IPS-18c (cell line): ENCODE data around the gene SRGAP2B.
"Not testable (repeated sequence)": the region's sequence is repeated elsewhere in the genome, so short reads cannot be mapped to it uniquely, and the experiment has no call there.

Experiments
- H3K4me3 ChIP-seq: 2 replicates; pipeline ENCODE4 v1.7.0; 2013; ENCODE audit warnings: low read depth, mild to moderate bottlenecking, low read length, moderate library complexity; ENCODE audit not compliant: insufficient read depth
- H3K9me3 ChIP-seq: one replicate; pipeline ENCODE4 v1.6.1; 2013; ENCODE audit warnings: mild to moderate bottlenecking, low read length, moderate library complexity; ENCODE audit not compliant: control insufficient read depth, insufficient read depth

Gene SRGAP2B

DNA sequence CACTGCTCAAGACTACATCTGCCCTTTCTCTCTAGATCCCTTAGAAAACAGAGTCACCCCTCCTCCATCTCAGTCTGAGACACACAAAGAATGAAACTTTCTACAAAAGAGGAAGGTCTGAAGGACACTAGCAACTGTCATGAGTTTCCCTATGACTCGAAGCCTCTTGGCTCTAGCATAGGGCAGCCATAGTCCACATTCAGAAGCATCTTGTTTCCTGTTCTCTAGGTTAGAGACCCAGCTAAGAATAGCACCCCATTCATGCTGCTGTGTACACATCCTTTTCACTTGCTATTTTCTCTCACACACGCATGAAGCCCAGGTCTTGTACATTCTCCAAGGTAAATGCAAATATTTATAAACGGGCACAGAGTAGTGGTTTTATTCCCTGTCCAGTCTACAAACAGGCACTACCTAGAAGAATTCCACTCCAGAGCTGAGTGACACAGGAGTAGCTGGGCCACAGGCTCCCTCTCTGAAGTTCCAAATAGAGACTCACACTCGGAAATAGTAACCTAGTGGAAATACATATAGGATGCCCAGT, 39.8 kb downstream of the SRGAP2B start:
- not testable (repeated sequence) for H3K4me3 ChIP-seq, H3K9me3 ChIP-seq

DNA sequence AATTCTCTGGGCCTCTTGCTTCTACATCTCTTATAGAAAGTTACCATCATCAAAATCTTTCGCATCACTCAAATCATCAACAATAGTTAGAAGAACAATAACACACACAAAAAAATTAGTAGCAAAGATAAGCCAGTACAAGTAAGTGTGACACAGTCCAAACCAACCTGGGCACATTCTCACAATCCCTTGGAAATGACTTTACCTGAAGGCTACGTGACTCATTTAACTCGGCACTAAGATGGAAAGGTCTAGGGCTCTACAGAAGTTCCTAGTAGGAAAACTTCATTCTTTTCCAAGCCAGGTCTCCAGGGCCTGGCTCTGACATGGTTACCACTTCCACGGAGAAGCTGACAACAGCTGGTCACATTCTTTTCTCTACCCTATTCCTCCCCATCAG, 41.7 kb downstream of the SRGAP2B start:
- H3K4me3 ChIP-seq, H3K9me3 ChIP-seq: not testable (repeated sequence)

DNA sequence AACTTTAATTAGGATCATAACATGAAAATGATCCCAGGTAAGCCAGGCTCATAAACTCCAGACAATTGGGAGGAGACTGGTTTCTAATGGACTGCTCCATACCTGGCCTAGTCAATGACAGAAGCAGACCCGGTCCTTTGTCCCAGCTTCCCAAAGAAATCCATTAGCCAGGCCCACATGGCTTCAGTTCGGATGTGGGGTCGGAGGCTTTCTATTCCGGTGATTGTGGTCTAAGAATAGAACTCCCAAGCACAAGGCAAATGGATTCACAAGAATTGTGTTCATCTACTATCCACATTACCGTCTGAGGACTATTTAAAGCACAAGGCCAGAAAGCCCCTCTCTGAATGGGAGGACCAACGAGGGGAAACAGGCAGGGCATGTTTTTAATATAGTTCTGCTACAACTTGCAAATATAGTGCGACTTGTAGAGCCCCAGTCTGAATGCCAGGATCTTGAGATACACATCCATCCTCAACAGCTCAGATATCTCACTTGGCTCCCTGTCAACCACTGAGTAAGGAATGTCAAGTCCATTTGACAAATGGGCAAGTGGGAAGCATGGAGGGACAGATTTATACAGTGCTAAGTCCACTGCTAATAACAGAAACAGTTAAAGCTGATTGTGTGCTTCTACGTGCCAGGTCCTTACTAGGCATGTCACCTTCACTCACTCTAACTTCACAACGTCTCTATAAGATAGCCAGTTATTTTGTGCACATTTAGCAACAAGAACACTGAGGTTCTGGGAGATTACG, 42.9 kb downstream of the SRGAP2B start:
- H3K4me3 ChIP-seq, H3K9me3 ChIP-seq: not testable (repeated sequence)

DNA sequence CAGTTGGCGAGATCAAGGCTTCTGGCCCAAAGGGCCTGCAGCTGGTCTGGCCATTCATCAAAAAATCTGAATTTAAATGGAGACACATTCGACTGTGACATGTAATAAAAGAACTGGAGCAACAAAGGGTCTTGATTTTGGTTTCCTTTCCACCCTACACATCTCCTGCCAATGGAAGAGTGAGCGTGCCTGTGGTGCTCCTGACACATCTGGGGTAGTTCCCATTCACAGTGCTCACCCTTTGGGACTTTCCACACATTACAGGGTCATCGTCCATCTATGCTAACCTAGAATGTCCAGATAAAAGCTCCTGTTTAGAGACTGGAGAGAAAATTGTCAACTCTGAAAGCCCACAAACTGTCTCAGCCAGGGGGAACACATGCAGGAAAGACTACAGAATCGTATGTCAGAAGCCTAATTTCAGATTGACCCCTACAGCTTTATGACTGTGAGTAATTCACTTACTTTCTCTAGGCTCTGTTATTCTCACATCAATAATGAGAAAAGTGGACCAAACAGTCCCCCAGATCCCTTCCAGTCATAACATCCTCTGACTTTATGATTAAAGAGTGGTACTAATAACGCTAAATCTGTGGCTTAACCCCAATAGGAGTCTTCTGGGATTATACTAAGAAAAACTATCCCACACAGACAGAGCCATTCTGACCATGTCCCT, 46.8 kb downstream of the SRGAP2B start:
- not testable (repeated sequence) for H3K9me3 ChIP-seq

GRCh38 chr1:145047553-145047952, 47.6 kb downstream of the SRGAP2B start:
- H3K4me3 ChIP-seq, H3K9me3 ChIP-seq: not testable (repeated sequence)

More for the DNA sequence above, 46.8 kb downstream of the SRGAP2B start:
- not testable (repeated sequence) for H3K4me3 ChIP-seq

DNA sequence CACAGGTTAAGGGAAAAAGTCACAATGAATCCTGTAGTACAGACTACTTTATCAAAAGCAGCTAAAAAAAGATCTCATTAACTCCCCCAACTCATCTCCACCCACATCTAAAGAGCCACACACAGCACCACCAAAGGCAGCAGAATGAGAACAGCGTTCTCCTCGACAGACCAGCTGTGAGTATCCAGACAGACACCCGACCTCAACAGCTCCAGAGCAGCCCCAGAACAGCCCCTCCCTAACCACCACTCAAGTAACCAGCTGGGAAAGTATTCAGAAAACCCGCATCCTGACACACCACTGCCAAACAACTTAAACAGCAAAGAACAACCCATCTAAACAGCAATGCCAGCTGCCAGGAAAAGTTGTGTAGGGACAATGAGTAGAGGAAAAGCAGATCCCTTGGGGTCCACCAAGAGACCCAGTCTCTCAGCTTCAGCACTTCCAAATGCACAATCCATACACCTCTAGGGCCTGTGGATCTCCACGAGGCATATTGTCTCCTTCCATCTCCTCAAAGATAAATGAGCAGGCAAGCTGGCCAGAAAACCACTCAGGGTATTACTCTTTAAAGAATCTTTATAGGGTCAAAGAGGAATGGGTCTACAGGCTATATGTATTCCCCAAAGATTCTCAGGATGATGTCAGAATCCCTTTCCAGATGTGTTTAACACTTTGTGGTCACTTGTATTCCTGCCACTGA, 49.4 kb downstream of the SRGAP2B start:
- not testable (repeated sequence) for H3K9me3 ChIP-seq, H3K4me3 ChIP-seq

- H3K9me3 ChIP-seq, H3K4me3 ChIP-seq: not testable (repeated sequence)
Observed at GRCh38 chr1:145041519-145041918, 53.6 kb downstream of the SRGAP2B start.

DNA sequence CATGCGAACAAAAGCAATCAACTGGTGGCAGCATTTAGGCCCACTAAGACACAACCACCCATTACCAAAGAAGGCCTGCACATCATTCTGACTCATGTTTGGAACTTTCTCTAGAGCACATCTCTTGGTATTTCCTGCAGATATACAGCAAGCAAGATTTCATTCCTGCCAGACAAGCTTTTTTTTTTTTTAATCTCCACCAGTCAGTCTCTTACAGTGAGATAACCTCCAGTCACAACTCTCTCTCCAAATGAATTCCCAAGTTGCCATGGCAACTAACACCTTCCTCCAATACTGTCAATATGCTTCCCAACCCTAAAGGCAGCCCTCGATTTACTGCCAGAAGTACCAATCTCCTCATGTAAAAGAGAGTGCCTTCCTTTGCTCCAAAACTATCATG, 59.1 kb downstream of the SRGAP2B start:
- H3K4me3 ChIP-seq, H3K9me3 ChIP-seq: not testable (repeated sequence)

DNA sequence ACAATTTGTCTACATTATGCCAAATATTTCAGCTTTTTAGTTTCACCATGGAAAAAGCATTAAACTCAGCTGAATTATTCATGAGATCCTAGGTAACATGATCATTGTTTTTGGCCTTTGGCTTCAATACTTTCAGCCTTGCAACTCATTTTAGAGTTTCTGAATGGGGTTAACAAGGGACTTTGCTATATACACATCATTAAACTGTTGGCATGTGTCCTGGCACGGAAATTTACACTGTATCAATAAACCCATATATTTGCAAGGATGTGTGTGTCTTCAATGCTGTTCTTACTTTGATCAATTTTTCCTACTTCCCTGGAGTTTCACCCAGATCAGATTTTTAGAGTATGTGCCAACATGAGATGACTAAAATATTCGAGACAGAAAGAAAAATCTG, 61.6 kb downstream of the SRGAP2B start:
- H3K9me3 ChIP-seq, H3K4me3 ChIP-seq: not testable (repeated sequence)

DNA sequence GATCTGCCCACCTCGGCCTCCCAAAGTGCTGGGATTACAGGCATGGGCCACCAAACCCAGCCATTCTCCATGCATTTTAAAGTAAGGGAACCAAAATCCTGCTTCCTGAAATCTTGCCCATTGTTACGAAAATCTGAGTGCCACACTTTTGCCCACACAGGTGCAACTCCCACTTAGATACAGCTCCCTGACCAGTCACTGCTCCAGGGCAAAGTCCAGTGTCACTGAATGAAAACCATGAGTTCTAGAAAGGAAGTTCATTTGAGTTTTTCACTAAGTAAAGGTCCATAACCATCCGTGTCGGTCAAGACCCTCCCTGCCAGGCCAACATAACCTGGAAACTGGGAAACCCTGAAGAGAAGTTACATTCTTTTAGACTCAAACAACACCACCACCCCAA, 67.9 kb downstream of the SRGAP2B start:
- H3K4me3 ChIP-seq, H3K9me3 ChIP-seq: not testable (repeated sequence)

DNA sequence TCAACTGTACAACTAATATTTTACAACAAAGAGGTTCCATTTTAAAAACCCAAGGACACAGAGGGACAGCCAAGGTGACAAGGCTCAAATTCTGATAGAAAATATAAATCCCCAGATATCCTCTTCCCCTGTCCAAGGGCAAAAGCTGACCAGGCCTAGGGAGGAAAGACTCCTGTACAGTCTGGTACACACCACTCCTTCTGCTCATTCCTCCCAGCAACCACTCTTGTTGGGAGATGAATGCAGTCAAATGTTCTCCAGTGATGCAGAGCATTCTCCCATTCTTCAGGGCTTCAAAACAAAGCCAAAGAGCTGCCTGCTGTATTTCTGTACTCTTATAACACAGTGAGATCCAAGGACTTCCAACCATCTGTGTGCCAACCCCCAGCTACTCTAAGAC, 69.8 kb downstream of the SRGAP2B start:
- not testable (repeated sequence) for H3K4me3 ChIP-seq, H3K9me3 ChIP-seq

- not testable (repeated sequence) for H3K9me3 ChIP-seq, H3K4me3 ChIP-seq
Observed at GRCh38 chr1:145022259-145022658, 72.9 kb downstream of the SRGAP2B start.

- not testable (repeated sequence) for H3K4me3 ChIP-seq, H3K9me3 ChIP-seq
Observed at GRCh38 chr1:145021749-145022148, 73.4 kb downstream of the SRGAP2B start.

GRCh38 chr1:145019709-145020108, 75.4 kb downstream of the SRGAP2B start:
- H3K4me3 ChIP-seq, H3K9me3 ChIP-seq: not testable (repeated sequence)

- H3K4me3 ChIP-seq, H3K9me3 ChIP-seq: not testable (repeated sequence)
Observed at GRCh38 chr1:145017725-145018124, 77.4 kb downstream of the SRGAP2B start.

DNA sequence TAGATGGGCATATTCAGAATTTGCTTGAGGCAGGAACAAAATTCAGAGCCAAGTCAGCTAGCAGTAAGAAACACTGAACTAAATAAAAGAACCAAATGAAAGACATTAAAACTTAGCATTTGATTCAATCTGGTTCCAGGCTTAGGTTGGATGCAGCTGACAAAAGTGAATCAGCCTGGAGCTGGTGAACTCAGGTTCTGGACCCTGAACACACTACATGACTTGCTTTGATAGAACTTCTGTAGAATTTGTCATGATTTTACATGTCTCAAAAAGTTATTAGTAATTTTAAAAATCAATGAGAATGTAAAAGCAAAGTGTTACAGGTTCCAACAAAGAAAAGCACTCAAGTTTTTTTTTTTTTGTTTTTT, 78.7 kb downstream of the SRGAP2B start:
- not testable (repeated sequence) for H3K4me3 ChIP-seq, H3K9me3 ChIP-seq

DNA sequence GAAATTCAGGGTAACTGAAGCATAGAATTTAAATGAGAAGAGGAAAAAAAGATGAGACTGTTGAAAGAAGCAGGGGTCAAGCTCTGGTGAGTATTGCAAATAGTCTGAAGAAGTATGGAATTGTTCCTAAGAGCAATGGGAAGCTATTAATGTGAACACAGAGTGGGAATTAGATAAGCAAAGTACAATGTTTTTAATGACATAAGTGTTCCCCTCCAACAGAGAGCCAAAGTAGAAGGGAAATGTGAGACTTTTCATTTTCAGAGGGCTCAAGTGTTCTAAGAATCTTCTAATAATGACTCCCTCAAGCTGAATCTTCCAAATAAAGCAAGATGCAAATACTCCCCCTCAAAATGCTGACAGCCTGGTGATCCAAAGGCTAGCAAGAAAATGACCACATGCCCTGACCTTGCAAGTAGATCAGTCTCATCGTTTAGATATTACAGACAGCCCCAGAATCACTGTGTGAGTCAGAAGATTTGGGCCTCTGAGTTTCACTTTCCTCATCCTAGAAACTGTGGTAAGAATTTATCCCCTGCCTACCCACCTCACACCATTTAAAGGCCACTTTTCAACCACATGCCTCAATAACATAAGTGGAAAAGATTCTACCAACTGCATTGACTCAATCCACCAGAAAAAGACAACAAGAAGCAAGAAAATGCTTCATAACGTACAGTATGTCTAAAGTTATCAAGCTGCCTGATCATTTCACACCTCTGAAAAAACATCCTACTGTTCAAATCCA, 79.2 kb downstream of the SRGAP2B start:
- H3K4me3 ChIP-seq, H3K9me3 ChIP-seq: not testable (repeated sequence)
